Endometrial microvascular endothelial cells (primary cell): ENCODE data around the gene RASGRF2. TPM values are rescaled to one million over a fixed set of nuclear protein-coding genes. Genes with fewer than 3 reads are reported as not detected.
"Not testable (repeated sequence)": the region's sequence is repeated elsewhere in the genome, so short reads cannot be mapped to it uniquely, and the experiment has no call there.

Experiments
- in situ Hi-C: cut with HindIII; loops from 2 replicates; pipeline ENCODE4 v1.10.0; 2017; ENCODE audit warnings: low sequenced_read_pairs, low pct_unique_long_range_greater_than_20kb; ENCODE audit errors: inconsistent ontology term
- total RNA-seq: library from RNA; depleted of rRNA; stranded (reverse); fragments of >200 nt; gene quantifications from one replicate; pipeline ENCODE4 v1.2.3, GENCODE V29; 2015; ENCODE audit errors: inconsistent ontology term

RASGRF2 gene
- total RNA-seq, 1 donor from 2014 or later: 12.5 TPM

DNA sequence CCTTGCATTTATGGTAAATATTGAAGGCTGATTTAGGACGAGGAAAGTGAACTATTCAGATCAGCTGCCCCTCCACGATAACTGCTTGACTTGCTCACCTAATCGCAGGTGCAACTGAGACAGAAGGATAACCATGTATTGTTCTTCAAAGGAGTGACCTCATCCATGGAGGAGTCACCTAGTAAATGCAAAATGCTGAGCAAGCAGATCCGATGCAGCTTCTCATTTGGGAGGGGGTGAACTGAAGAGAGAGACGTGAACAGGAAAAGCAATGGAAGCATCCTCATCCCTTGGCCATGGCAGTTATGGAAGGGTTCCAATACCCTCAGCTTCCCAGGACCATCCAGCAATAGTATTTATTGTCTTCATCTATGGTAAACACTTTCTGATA lies 47.5 kb downstream of the RASGRF2 start:
- in situ Hi-C loops: no loop called here

- in situ Hi-C loops: no loop called here
Measured at GRCh38 chr5:81010336-81011169, 50.4 kb downstream of the RASGRF2 start.

DNA sequence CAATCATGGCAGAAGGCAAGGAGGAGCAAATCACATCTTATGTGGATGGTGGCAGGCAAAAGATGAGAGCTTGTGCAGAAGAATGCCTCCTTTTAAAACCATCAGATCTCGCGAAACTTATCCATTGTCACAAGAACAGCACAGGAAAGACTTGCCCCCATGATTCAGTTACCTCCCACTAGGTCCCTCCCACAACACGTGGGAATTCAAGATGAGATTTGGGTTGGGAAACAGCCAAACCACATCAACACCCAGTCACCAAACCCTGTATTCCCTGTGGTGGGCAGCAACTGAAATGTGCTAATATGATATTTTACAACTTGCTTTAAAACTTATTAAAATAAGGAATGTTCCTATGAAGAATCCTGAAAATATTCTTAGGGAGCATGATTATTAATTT lies 54.2 kb downstream of the RASGRF2 start:
- in situ Hi-C loops: no loop called here

GRCh38 chr5:81016116-81016515 lies 56.0 kb downstream of the RASGRF2 start:
- in situ Hi-C loops: no loop called here

DNA sequence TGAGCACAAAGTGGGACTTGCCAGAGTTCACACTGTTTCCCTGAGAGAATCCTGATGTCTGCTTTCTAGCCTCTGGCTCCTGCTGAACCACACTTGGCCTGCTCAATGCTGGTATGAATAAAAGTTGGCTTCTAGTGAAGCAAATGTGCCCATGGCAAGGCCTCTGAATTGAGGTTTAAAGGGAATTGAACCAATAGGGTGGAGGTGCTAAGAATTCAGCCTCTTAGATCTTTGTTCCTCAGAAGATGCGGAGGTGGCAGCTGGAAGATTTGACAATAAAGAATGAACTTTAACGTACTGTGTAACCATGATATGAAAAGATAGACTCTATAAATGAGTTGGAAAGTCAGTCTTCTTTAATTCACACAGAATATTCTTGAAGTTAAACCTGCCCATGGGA lies 57.2 kb downstream of the RASGRF2 start:
- in situ Hi-C loops: no loop called here

DNA sequence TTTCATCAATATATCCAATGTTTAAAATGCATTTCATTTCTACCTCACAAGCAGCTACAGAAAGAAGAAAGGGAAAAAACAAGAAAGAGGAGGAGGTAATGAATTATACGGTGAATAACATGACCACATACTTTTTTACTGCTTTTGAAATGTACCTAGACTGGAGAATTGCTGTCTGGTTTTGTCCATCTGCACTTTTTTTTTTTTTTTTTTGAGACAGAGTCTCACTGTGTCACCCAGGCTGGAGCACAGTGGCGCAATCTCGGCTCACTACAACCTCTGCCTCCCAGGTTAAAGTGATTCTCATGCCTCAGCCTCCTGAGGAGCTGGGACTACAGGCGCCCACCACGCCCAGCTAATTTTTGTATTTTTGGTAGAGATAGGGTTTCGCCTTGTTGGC lies 58.4 kb downstream of the RASGRF2 start:
- in situ Hi-C loops: not testable (repeated sequence)

DNA sequence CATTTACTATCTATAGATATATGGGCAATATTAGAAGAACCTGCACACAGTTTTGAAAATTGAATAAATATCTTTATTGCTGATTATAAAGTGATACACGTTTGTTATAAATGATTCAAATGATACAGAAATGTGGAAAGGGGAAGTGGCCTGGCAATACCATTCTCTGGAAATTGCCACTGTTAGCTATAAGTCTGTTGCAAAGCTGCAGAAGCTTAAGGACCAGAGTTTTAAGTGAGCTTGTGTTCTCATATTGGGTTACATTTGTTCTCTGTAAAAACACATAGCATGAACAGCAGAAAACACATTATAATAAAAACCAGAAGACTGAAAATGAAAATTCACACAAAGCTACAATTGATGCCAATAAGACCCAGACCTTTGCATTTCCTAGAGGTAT lies 59.6 kb downstream of the RASGRF2 start:
- in situ Hi-C loops: no loop called here

GRCh38 chr5:81020478-81021167 lies 60.5 kb downstream of the RASGRF2 start:
- in situ Hi-C loops: no loop called here

DNA sequence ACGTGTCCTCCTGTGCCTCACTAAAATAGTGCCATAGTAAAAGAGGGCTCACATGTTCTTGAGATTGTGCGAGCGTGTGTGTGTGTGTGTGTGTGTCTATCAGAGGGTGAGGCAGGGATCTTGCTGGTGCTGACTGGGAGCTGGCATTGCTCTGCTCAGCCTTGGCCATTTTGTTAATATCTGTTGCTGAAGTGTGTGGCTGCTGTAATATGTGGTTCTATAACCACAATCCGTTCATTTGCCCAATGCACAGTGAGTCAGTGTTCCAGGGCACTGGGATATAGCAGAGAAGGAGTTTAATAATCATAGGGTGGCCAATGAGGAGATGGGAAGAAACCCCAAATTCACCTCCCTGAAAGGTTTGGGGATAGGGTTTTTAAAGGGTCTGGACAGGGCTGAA lies 61.3 kb downstream of the RASGRF2 start:
- in situ Hi-C loops: no loop called here

GRCh38 chr5:81021951-81022687 lies 62.0 kb downstream of the RASGRF2 start:
- in situ Hi-C loops: no loop called here

GRCh38 chr5:81022688-81023084 lies 62.5 kb downstream of the RASGRF2 start:
- in situ Hi-C loops: no loop called here

GRCh38 chr5:81023261-81023970 lies 63.3 kb downstream of the RASGRF2 start:
- in situ Hi-C loops: no loop called here

DNA sequence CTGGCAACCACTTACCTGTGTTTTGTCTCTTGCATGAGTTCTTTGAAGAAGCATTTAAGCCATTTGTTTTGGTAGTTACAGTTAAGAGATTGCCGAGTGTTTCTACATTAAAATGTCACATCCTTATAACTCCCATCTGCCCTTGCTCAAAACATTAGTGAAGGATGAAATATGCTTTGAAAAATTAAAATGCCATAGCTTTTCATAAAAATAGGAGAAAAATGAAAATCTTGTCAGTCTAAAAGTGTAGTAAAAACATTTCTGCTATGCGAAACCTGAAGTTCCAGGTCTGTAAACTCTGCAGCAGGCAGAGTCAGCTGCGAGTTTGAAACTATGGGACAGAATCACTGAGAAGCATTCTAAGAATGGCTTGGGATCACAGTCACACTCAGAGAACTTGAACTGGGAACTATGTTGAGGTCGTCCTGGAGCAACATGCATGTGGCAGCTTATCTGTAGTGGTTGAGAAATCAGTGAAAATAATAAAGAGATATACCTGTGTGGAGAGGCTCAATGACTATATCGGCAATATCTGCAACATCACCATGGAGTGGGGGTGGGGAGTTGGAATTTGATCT lies 67.4 kb downstream of the RASGRF2 start:
- in situ Hi-C loops: no loop called here

- in situ Hi-C loops: not testable (repeated sequence)
Measured at GRCh38 chr5:81028888-81029287, 68.7 kb downstream of the RASGRF2 start.

DNA sequence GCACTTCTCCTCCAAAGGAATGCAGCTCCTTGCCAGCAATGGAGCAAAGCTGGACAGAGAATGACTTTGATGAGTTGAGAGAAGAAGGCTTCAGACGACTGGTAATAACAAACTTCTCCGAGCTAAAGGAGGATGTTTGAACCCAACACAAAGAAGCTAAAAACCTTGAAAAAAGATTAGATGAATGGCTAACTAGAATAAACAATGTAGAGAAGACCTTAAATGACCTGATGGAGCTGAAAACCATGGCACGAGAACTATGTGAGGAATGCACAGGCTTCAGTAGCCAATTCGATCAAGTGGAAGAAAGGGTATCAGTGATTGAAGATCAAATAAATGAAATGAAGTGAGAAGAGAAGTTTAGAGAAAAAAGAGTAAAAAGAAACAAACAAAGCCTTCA lies 69.6 kb downstream of the RASGRF2 start:
- in situ Hi-C loops: not testable (repeated sequence)

GRCh38 chr5:81030236-81031034 lies 70.3 kb downstream of the RASGRF2 start:
- in situ Hi-C loops: not testable (repeated sequence)

DNA sequence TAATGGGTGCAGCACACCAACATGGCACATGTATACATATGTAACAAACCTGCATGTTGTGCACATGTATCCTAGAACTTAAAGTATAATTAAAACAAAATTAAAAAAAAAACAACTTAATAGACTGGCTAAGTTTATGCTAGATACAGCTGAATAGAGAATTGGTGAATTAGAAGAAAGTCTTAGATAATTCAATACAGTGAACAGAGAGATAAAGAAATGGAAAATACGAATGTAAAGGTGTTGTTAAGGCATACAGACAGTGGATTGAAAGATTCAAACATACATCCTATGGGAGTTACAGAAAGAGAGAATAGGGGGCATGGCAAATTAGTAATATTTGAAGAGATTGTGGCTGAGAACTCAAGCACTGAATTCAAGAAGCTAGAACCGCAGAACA lies 75.4 kb downstream of the RASGRF2 start:
- in situ Hi-C loops: no loop called here

- in situ Hi-C loops: no loop called here
Measured at GRCh38 chr5:81038495-81038894, 78.3 kb downstream of the RASGRF2 start.
